Neural progenitor cell (in vitro differentiated cells): ENCODE results near the gene SIVA1.

ENCODE experiments used
- EZH2 ChIP-seq: fragments of 200-600 bp; sonication (generic); IDR thresholded peaks from 2 replicates; pipeline ENCODE4 v1.6.1; 2017; ENCODE audit warnings: antibody characterized with exemption, mild to moderate bottlenecking, moderate library complexity
- EZH2phosphoT487 ChIP-seq: fragments of 200-600 bp; sonication (generic); IDR thresholded peaks from 2 replicates; pipeline ENCODE4 v1.6.1; 2017; ENCODE audit warnings: antibody characterized with exemption
- TF ChIP-seq, protein P1 (sequence below): fragments of 200-600 bp; sonication (generic); IDR thresholded peaks from 2 replicates; pipeline ENCODE4 v1.5.1; 2017; ENCODE audit warnings: antibody characterized with exemption, mild to moderate bottlenecking

DNA sequence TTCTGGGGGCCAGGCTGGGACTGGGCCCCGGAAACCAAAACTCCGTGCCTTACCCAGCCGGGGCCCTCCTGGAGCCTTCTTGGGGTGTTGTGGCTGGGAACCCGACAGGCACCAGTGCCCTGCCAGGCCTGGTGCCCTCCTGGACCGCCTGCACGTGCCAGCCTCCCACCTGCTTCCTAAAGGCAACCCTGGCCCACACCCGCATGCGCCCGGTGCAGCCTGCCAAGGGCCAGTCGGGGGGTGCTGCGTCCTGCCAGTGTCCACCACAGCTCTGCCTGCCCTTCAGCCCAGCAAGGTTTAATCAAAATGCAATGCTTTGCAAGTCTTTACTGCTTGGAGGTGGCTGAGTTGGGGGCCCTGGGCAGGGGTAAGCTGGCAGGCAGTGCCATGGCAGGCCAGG lies 34.1 kb upstream of the SIVA1 start:
- TF ChIP-seq, protein P1, sequence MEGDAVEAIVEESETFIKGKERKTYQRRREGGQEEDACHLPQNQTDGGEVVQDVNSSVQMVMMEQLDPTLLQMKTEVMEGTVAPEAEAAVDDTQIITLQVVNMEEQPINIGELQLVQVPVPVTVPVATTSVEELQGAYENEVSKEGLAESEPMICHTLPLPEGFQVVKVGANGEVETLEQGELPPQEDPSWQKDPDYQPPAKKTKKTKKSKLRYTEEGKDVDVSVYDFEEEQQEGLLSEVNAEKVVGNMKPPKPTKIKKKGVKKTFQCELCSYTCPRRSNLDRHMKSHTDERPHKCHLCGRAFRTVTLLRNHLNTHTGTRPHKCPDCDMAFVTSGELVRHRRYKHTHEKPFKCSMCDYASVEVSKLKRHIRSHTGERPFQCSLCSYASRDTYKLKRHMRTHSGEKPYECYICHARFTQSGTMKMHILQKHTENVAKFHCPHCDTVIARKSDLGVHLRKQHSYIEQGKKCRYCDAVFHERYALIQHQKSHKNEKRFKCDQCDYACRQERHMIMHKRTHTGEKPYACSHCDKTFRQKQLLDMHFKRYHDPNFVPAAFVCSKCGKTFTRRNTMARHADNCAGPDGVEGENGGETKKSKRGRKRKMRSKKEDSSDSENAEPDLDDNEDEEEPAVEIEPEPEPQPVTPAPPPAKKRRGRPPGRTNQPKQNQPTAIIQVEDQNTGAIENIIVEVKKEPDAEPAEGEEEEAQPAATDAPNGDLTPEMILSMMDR: no peak
- TF ChIP-seq EZH2 (no peak), EZH2phosphoT487 (no peak)
